H9 (cell line): ENCODE results near the gene AADAT. TPM values are rescaled to one million over a fixed set of nuclear protein-coding genes. Genes with fewer than 3 reads are reported as not detected.

Experiments used
- DNase-seq: peaks from one replicate; pipeline ENCODE4 v3.0.0-alpha.2; 2017
- H2AFZ ChIP-seq: one replicate; pipeline ENCODE4 v1.6.1; 2013; ENCODE audit warnings: mild to moderate bottlenecking, low read length, control low read depth, moderate library complexity
- H2AK5ac ChIP-seq: 2 replicates; pipeline ENCODE4 v1.6.1; 2013; ENCODE audit warnings: low read length, control low read depth, mixed read lengths; ENCODE audit not compliant: insufficient read length
- H2BK120ac ChIP-seq: one replicate; pipeline ENCODE4 v1.6.1; 2013; ENCODE audit warnings: low read depth, mild to moderate bottlenecking, low read length, control low read depth, inconsistent platforms; ENCODE audit not compliant: poor library complexity, severe bottlenecking
- H2BK12ac ChIP-seq: 2 replicates; pipeline ENCODE4 v1.6.1; 2013; ENCODE audit warnings: low read length, control low read depth, mixed read lengths, low read depth; ENCODE audit not compliant: insufficient read length
- H2BK15ac ChIP-seq: 2 replicates; pipeline ENCODE4 v1.6.1; 2013; ENCODE audit warnings: low read depth, low read length, control low read depth
- H2BK20ac ChIP-seq: one replicate; pipeline ENCODE4 v1.6.1; 2013; ENCODE audit warnings: low read depth, mild to moderate bottlenecking, low read length, control low read depth, inconsistent platforms; ENCODE audit not compliant: poor library complexity, severe bottlenecking
- H2BK5ac ChIP-seq: 2 replicates; pipeline ENCODE4 v1.6.1; 2013; ENCODE audit warnings: low read length, control low read depth, mixed read lengths; ENCODE audit not compliant: insufficient read length
- H3K14ac ChIP-seq: 2 replicates; pipeline ENCODE4 v1.6.1; 2013; ENCODE audit warnings: low read length, control low read depth; ENCODE audit not compliant: insufficient read depth
- H3K18ac ChIP-seq: 2 replicates; pipeline ENCODE4 v1.6.1; 2013; ENCODE audit warnings: low read depth, mild to moderate bottlenecking, mixed read lengths, low read length, control low read depth; ENCODE audit not compliant: insufficient read length
- H3K23ac ChIP-seq: 2 replicates; pipeline ENCODE4 v1.6.1; 2013; ENCODE audit warnings: low read length, control low read depth, mixed read lengths, low read depth; ENCODE audit not compliant: insufficient read length
- H3K23me2 ChIP-seq: 2 replicates; pipeline ENCODE4 v1.6.1; 2013; ENCODE audit warnings: low read depth, mild to moderate bottlenecking, mixed read lengths, low read length, control low read depth; ENCODE audit not compliant: insufficient read length, poor library complexity, severe bottlenecking
- H3K27ac ChIP-seq: 2 replicates; pipeline ENCODE4 v1.5.1; 2013; ENCODE audit warnings: low read length, control low read depth, mixed read lengths, low read depth; ENCODE audit not compliant: insufficient read length
- H3K27me3 ChIP-seq: 2 replicates; pipeline ENCODE4 v1.6.1; 2013; ENCODE audit warnings: low read length, control low read depth, inconsistent platforms; ENCODE audit not compliant: insufficient read depth
- H3K4ac ChIP-seq: 2 replicates; pipeline ENCODE4 v1.6.1; 2013; ENCODE audit warnings: low read depth, mild to moderate bottlenecking, control low read depth, inconsistent platforms, low read length, moderate library complexity
- H3K4me1 ChIP-seq: 2 replicates; pipeline ENCODE4 v1.6.1; 2013; ENCODE audit warnings: low read length, control low read depth, inconsistent platforms; ENCODE audit not compliant: insufficient read depth
- H3K4me2 ChIP-seq: 2 replicates; pipeline ENCODE4 v1.6.1; 2013; ENCODE audit warnings: low read length, control low read depth, mixed read lengths; ENCODE audit not compliant: insufficient read length, insufficient read depth
- H3K56ac ChIP-seq: 2 replicates; pipeline ENCODE4 v1.6.1; 2013; ENCODE audit warnings: low read depth, mild to moderate bottlenecking, mixed read lengths, low read length, control low read depth; ENCODE audit not compliant: insufficient read length
- H3K79me1 ChIP-seq: 2 replicates; pipeline ENCODE4 v1.6.1; 2013; ENCODE audit warnings: low read depth, mild to moderate bottlenecking, moderate library complexity, low read length, control low read depth, inconsistent platforms; ENCODE audit not compliant: insufficient read depth, poor library complexity, severe bottlenecking
- H3K79me2 ChIP-seq: 2 replicates; pipeline ENCODE4 v1.6.1; 2013; ENCODE audit warnings: low read length, control low read depth, inconsistent platforms; ENCODE audit not compliant: insufficient read depth
- H3K9ac ChIP-seq: 2 replicates; pipeline ENCODE4 v1.6.1; 2013; ENCODE audit warnings: low read length, control low read depth, mixed read lengths; ENCODE audit not compliant: insufficient read length; ENCODE audit errors: extremely low read depth
- H3K9me3 ChIP-seq: one replicate; pipeline ENCODE4 v1.6.1; 2013; ENCODE audit warnings: low read depth, low read length, inconsistent platforms; ENCODE audit not compliant: control insufficient read depth
- H3T11ph ChIP-seq: one replicate; pipeline ENCODE4 v1.6.1; 2013; ENCODE audit warnings: mild to moderate bottlenecking, low read length, control low read depth, inconsistent platforms
- H4K20me1 ChIP-seq: one replicate; pipeline ENCODE4 v1.6.1; 2013; ENCODE audit not compliant: control insufficient read depth, insufficient read length, insufficient read depth
- H4K5ac ChIP-seq: 2 replicates; pipeline ENCODE4 v1.6.1; 2013; ENCODE audit warnings: low read depth, mild to moderate bottlenecking, mixed read lengths, low read length, control low read depth; ENCODE audit not compliant: insufficient read length
- H4K8ac ChIP-seq: replicated peaks from 2 replicates; pipeline ENCODE4 v1.6.1; 2013; ENCODE audit warnings: low read length, control low read depth, mixed read lengths, low read depth; ENCODE audit not compliant: insufficient read length
- H4K91ac ChIP-seq: 2 replicates; pipeline ENCODE4 v1.6.1; 2013; ENCODE audit warnings: low read depth, mild to moderate bottlenecking, moderate library complexity, mixed read lengths, low read length, control low read depth; ENCODE audit not compliant: insufficient read length
- H3K27ac Mint-ChIP-seq, 3 experiments: 2 replicates in 2 of 3; 3 replicates in 1 of 3; pipeline ENCODE4 v1.8.0; 2020 to 2021; ENCODE audit warnings: mixed read lengths in 3 of 3, mild to moderate bottlenecking in 1 of 3, moderate library complexity in 1 of 3
- H3K27me3 Mint-ChIP-seq: 2 replicates; pipeline ENCODE4 v1.8.0; 2021; ENCODE audit warnings: low read depth, mild to moderate bottlenecking, moderate library complexity, mixed read lengths
- H3K36me3 Mint-ChIP-seq, 3 experiments: 2 replicates in 2 of 3; 3 replicates in 1 of 3; pipeline ENCODE4 v1.8.0; 2020 to 2021; ENCODE audit warnings: low read depth in 3 of 3, mixed read lengths in 3 of 3; ENCODE audit not compliant: insufficient read depth in 1 of 3
- H3K4me1 Mint-ChIP-seq, 2 experiments: 2 replicates each; pipeline ENCODE4 v1.8.0; 2020; ENCODE audit warnings: mixed read lengths in 2 of 2
- H3K4me3 Mint-ChIP-seq, 2 experiments: 2 replicates in 1 of 2; 3 replicates in 1 of 2; pipeline ENCODE4 v1.8.0; 2020 to 2021; ENCODE audit warnings: mild to moderate bottlenecking in 2 of 2, mixed read lengths in 2 of 2, moderate library complexity in 1 of 2
- H3K9me3 Mint-ChIP-seq, 2 experiments: 2 replicates in 1 of 2; 3 replicates in 1 of 2; pipeline ENCODE4 v1.8.0; 2020; ENCODE audit warnings: mild to moderate bottlenecking in 2 of 2, mixed read lengths in 2 of 2, moderate library complexity in 1 of 2
- CTCF ChIP-seq: fragments of 200-600 bp; sonication (generic); conservative IDR thresholded peaks from 3 replicates; pipeline ENCODE4 v1.8.0; 2021; ENCODE audit warnings: antibody characterized with exemption, mild to moderate bottlenecking
- WGBS: extraction: QIAGEN DNeasy Blood & Tissue Kit; methylation state at CpG from one replicate; pipeline ENCODE4 v1.1.7; 2013; ENCODE audit warnings: missing lambda C conversion rate, low lambda C conversion rate, mixed read lengths; ENCODE audit not compliant: insufficient read length; ENCODE audit errors: extremely low coverage; 5-methylcytosine and 5-hydroxymethylcytosine counted together
- total RNA-seq: library from RNA; stranded (reverse); gene quantifications from 2 replicates; pipeline ENCODE4 v1.2.1, GENCODE V29; 2021

Gene AADAT
- total RNA-seq, 1 experiment from 2014 or later = 14.1 TPM

DNA sequence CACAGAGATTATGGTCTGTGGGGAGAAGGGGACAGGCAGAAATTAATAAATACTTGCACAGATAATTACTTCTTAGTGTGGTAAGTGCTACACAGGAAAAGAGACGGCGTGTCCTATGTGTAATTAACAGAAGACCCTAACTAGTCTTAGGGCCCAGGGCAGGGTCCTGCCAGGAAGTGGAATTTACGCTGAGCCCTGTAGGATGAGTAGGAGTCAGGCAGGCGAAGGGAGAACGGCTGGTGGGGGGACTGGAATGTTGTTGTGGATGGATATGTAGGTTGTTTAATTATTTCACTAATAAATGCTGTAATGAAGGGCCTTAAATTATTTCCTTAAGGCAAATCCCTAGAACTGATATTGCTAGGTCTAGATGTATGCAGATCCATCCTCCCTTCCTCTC is 36.8 kb downstream of the AADAT start:
- H3K4ac ChIP-seq = no peak overlapping the region
- H3K4me1 ChIP-seq = no peaks in the 10 kb centered on the region
- no peak overlapping the region for H2BK12ac ChIP-seq
- H3K27me3 ChIP-seq = no peaks in the 10 kb centered on the region
- no peak overlapping the region for H2BK20ac ChIP-seq
- H2BK120ac ChIP-seq = no peak overlapping the region
- no peak overlapping the region for H3K4me3 Mint-ChIP-seq
- no peak overlapping the region for H3K18ac ChIP-seq
- no peak overlapping the region for H3T11ph ChIP-seq
- H3K27ac ChIP-seq = no peak overlapping the region
- no peaks in the 10 kb centered on the region for H3K79me2 ChIP-seq
- no peak for TF ChIP-seq CTCF
- no peak overlapping the region for H2BK5ac ChIP-seq
- no peak overlapping the region for H2BK15ac ChIP-seq
- H3K9me3 Mint-ChIP-seq = peaks cover 0 to 2% of the 10 kb centered on the region in 2 experiments; a peak in 2 of 5 replicates
- H3K4me2 ChIP-seq = no peak overlapping the region
- no peaks in the 10 kb centered on the region for H3K79me1 ChIP-seq
- peaks cover 6 to 10% of the 10 kb centered on the region in 2 experiments for H3K4me1 Mint-ChIP-seq
- WGBS = no CpG with 5 or more reads among the region's 5 CpGs
- H4K20me1 ChIP-seq = no peaks in the 10 kb centered on the region
- no peaks in the 10 kb centered on the region for H3K9me3 ChIP-seq
- no peak overlapping the region for H4K5ac ChIP-seq
- no peak overlapping the region for H3K56ac ChIP-seq
- H2AK5ac ChIP-seq = no peak overlapping the region
- no peak overlapping the region for H2AFZ ChIP-seq
- no peak overlapping the region for H4K8ac ChIP-seq
- no peaks in the 10 kb centered on the region for H3K27me3 Mint-ChIP-seq
- no peak overlapping the region for H3K9ac ChIP-seq
- no peak for DNase-seq
- no peaks in the 10 kb centered on the region for H3K23me2 ChIP-seq
- 0 out of 7 replicates have a peak, but pooled peaks cover 0 to 4% (median 0%) of the 10 kb centered on the region in 3 experiments for H3K36me3 Mint-ChIP-seq
- peak overlapping the region in 1 of 3 experiments; percentile 48; a peak in 1 of 7 replicates for H3K27ac Mint-ChIP-seq
- no peak overlapping the region for H4K91ac ChIP-seq
- H3K14ac ChIP-seq = no peak overlapping the region
- H3K23ac ChIP-seq = no peak overlapping the region
